ENCODE data around the gene ACP7.

- TF ChIP-seq POLR2A (IDR thresholded peaks at IDR 0.05; ENCODE audit: low read depth, low read length) = no peak
- TF ChIP-seq JUN (IDR thresholded peaks at IDR 0.05; ENCODE audit: borderline replicate concordance, insufficient read depth, insufficient read length, low read depth) = no peak
- TF ChIP-seq CTCF (IDR thresholded peaks at IDR 0.05; ENCODE audit: extremely low read depth in 1 of 2, insufficient read depth in 1 of 2, low read depth in 1 of 2, low read length in 2 of 2) = no peak
- no peak for TF ChIP-seq POLR2AphosphoS5 (IDR thresholded peaks at IDR 0.05; ENCODE audit: insufficient read depth, low read depth, low read length)
Observed at GRCh38 chr19:39122934-39123731, 39.0 kb downstream of the ACP7 start.
